Large intestine (tissue), 3 donors: Measurements from ENCODE around the gene MAML1. TPM values are rescaled to one million over a fixed set of nuclear protein-coding genes. Genes with fewer than 3 reads are reported as not detected.

Source experiments
- DNase-seq, 2 donors: peaks; one replicate each; pipeline versions ENCODE4 v3.0.0 to v3.0.0-alpha.2; 2013
- H3K27ac ChIP-seq: one replicate; pipeline ENCODE4 v1.5.1; 2013; ENCODE audit warnings: low read length
- H3K27me3 ChIP-seq: 2 replicates; pipeline ENCODE4 v1.6.1; 2013; ENCODE audit warnings: low read length; ENCODE audit not compliant: control insufficient read depth, insufficient read depth
- H3K36me3 ChIP-seq: 2 replicates; pipeline ENCODE4 v1.6.1; 2013; ENCODE audit warnings: low read length; ENCODE audit not compliant: control insufficient read depth, insufficient read depth
- H3K4me1 ChIP-seq: one replicate; pipeline ENCODE4 v1.6.1; 2013; ENCODE audit warnings: low read length; ENCODE audit not compliant: control insufficient read depth, insufficient read depth
- H3K4me3 ChIP-seq: one replicate; pipeline ENCODE4 v1.5.1; 2013; ENCODE audit warnings: low read length
- H3K9me3 ChIP-seq: one replicate; pipeline ENCODE4 v1.6.1; 2013; ENCODE audit warnings: mild to moderate bottlenecking, low read depth, low read length, moderate library complexity; ENCODE audit not compliant: control insufficient read depth
- WGBS: methylation state at CpG from one replicate; pipeline ENCODE4 v1.1.5; 2013; ENCODE audit warnings: low lambda C conversion rate; ENCODE audit not compliant: insufficient coverage; 5-methylcytosine and 5-hydroxymethylcytosine counted together
- polyA plus RNA-seq: library from polyadenylated mRNA; unstranded; fragments of 120-200 nt; gene quantifications from one replicate; pipeline ENCODE4 v1.2.1, GENCODE V29; 2013

Gene MAML1
- polyA plus RNA-seq, 1 donor, result 29.9 TPM

DNA sequence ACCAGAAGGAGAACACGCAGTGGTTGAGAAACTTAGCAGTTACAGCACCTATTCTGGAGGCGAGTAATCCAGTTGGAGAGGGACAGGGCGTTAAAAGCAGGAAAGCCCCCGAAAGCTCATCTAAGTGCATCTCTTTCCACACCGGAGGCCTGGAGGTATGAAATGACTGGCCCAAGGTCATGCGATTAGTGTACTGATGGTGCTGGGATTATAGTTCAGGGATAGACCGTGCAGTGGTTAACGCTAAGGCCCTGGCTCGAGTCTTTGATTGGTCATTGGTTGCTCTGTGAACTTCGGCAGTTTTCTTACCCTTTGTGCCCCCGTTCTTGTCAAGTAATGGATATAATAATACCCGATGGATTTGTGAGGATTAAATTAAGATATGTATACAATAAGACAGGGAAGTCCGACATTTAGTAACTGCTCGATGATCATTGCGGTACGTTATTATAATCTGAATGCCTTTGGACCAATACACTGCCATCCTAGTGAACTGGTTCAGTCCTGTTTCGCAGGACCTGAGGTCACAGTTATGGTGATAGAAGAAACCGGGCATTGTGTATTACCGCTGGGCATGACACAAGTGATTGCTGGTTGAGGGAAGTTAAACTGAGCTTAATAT, 32.9 kb upstream of the MAML1 start:
- peak; percentile 40 to 61 for DNase-seq
- H3K27me3 ChIP-seq, result no peaks in the 10 kb centered on the region
- H3K9me3 ChIP-seq, result no peaks in the 10 kb centered on the region
- H3K36me3 ChIP-seq, result peaks cover 16% of the 10 kb centered on the region
- peak overlapping the region; percentile 78 for H3K4me3 ChIP-seq
- H3K4me1 ChIP-seq, result peaks cover 20% of the 10 kb centered on the region
- 0% methylated on average over 1 of the region's 19 CpGs for WGBS
- H3K27ac ChIP-seq, result peak overlapping the region; percentile 92

DNA sequence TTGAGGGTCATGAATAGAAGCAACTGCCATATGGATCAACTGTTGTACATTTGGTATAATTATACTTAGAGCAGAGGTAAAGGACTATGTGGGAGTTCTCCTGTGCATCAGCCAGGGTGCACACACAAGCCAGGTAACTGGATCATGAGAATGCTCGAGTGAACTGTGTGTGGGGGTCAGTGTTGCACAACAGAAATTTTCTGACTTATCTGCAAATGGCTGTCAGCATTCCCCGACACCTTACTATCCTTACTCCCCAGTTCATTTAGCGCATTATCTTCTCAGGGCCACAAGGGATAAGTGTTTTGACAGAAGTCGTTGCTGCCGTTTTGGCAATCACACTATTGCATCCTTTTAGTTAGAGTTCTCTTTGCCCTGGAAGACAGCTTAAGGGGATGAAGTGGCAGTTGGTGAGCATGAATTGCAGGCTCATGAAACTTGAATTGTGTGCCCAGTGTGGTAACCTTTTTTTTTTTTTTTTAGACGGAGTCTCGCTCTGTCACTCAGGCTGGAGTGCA, 32.2 kb upstream of the MAML1 start:
- Histone ChIP-seq H3K36me3 (peaks cover 17% of the 10 kb centered on the region), H3K27me3 (no peaks in the 10 kb centered on the region), H3K27ac (peak overlapping the region; percentile 92), H3K9me3 (no peaks in the 10 kb centered on the region), H3K4me3 (peak overlapping the region; percentile 78), H3K4me1 (peaks cover 20% of the 10 kb centered on the region)
- no CpG with 5 or more reads among the region's 7 CpGs for WGBS
- DNase-seq, result peak; percentile 75 to 84

DNA sequence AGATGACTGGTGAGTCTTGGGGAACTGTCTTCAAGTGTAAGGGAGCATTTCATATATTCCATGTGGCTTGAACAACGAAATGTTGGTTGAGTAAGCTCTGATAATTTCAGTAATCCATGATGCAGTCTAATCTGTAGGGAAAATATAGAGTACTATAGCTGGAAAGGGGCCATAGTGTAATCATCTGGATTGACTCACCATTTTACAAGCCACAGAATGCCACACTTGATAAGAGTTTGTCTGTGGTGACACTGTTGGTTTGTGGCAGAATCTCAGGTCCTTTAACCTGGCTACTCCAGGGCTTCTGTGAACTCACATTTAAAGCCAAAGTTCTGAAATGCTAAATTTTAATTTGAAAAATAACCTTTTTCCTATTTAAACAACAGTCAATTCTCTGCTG, 16.3 kb upstream of the MAML1 start:
- Histone ChIP-seq H3K4me3 (no peak overlapping the region), H3K36me3 (peaks cover 73% of the 10 kb centered on the region), H3K27me3 (no peaks in the 10 kb centered on the region), H3K4me1 (no peaks in the 10 kb centered on the region), H3K9me3 (no peaks in the 10 kb centered on the region), H3K27ac (no peak overlapping the region)
- no peak for DNase-seq
- no CpG with 5 or more reads among the region's 1 CpG for WGBS

DNA sequence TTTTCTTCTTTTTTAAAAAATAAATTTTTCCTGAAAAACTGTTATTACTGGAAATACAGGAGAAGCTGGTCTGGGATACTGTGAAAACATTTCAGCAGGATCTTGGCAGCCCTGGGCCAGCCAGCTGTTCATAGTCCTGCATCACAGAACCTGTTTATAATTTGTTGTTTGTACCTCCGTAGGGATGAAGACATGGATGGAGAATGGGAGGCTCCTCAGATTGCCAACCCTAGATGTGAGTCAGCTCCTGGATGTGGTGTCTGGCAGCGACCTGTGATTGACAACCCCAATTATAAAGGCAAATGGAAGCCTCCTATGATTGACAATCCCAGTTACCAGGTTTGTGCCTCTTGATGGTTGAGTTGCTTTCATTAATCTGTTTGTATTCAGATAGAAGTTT, 12.4 kb upstream of the MAML1 start:
- H3K9me3 ChIP-seq, result no peaks in the 10 kb centered on the region
- no peaks in the 10 kb centered on the region for H3K27me3 ChIP-seq
- no peak overlapping the region for H3K27ac ChIP-seq
- H3K4me3 ChIP-seq, result no peak overlapping the region
- no CpG with 5 or more reads among the region's 2 CpGs for WGBS
- H3K4me1 ChIP-seq, result no peaks in the 10 kb centered on the region
- H3K36me3 ChIP-seq, result peaks cover 85% of the 10 kb centered on the region
- no peak for DNase-seq

DNA sequence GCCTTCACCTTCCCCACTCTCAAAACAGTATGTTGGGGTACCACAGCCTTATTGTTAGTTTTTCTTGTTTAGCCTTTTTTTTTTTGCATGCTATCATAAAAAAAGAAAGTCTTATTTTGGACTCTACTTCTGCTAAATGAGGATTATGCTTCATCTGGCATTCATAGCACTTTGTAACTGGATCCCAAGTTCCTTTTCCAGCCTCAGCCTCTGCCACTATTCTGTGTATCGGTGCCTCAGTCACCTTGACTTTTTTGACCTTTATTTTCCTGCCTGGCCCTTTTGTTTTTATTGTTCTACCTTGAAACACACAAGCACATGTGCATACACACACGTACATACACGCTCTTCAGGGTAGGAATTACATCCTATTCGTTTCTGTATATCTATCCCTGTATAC, 8.5 kb upstream of the MAML1 start:
- H3K36me3 ChIP-seq, result peaks cover 92% of the 10 kb centered on the region
- H3K27ac ChIP-seq, result no peak overlapping the region
- 100% methylated on average over 3 of the region's 4 CpGs for WGBS
- H3K9me3 ChIP-seq, result no peaks in the 10 kb centered on the region
- no peaks in the 10 kb centered on the region for H3K4me1 ChIP-seq
- no peak for DNase-seq
- no peaks in the 10 kb centered on the region for H3K27me3 ChIP-seq
- H3K4me3 ChIP-seq, result no peak overlapping the region

DNA sequence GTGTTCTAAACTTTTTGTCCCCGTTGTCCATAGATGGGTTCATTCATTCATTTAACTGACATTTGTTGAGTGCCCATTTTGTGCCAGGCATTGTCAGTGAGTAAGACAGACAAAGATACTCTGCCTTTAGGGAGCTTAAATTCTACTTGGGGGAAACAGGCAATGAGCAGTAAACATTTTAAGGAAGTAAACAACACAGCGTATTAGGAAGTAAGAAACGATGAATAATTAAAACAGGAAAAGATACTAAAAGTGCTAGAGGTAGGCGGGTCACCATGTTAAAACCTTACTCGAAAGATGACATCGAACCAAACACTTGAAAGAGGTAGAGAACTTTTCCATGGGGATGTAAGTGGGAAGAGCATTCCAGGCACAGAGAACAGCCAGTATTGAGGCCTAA, 5.5 kb upstream of the MAML1 start:
- Histone ChIP-seq H3K27me3 (no peaks in the 10 kb centered on the region), H3K27ac (no peak overlapping the region), H3K4me1 (no peaks in the 10 kb centered on the region), H3K9me3 (no peaks in the 10 kb centered on the region), H3K36me3 (peaks cover 79% of the 10 kb centered on the region), H3K4me3 (no peak overlapping the region)
- WGBS, result 98% methylated on average over 5 of the region's 6 CpGs
- DNase-seq, result no peak

DNA sequence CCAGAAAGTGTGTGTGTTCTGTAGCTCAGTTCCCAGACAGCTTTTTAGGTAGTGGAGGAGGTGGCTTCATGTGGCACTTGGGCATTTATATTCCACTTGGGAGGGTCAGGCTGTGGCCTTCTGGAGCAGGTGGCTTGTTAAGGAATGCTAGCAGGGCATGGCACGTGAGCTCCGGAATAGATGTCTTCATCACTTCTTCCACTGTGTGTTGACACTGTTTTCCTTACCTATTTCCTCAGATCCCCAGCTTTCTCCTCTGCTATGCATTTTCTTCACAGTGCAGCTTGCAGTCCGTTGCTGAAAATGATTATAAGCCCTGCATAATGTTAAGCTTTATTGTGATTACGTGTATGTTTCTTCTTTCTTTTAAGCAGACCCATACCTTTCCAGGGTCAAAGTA, 3.3 kb upstream of the MAML1 start:
- H3K4me1 ChIP-seq, result peaks cover 1% of the 10 kb centered on the region
- H3K36me3 ChIP-seq, result peaks cover 57% of the 10 kb centered on the region
- no CpG with 5 or more reads among the region's 4 CpGs for WGBS
- H3K27ac ChIP-seq, result no peak overlapping the region
- H3K9me3 ChIP-seq, result no peaks in the 10 kb centered on the region
- no peak for DNase-seq
- H3K27me3 ChIP-seq, result no peaks in the 10 kb centered on the region
- no peak overlapping the region for H3K4me3 ChIP-seq

DNA sequence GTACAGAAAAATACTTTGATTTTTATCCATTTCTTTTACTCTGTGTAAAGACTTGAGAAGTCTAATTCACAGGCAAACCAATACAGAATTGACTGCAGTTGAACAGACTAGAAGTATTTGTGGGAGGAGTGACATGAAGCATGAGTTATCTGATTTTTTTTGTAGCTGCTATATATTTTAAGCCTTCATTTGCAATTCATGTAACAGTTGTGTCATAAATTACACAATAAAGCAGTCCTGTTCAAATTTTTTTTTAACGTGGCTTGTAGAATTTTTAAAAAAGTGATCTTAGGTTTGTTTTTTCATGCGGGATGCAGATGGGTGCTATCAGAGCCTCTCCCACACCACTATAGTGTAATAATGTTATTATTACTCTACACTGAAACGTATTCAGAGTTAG, 2.9 kb upstream of the MAML1 start:
- DNase-seq, result no peak
- no CpG with 5 or more reads among the region's 3 CpGs for WGBS
- H3K27ac ChIP-seq, result no peak overlapping the region
- H3K36me3 ChIP-seq, result peaks cover 53% of the 10 kb centered on the region
- no peaks in the 10 kb centered on the region for H3K9me3 ChIP-seq
- no peaks in the 10 kb centered on the region for H3K27me3 ChIP-seq
- H3K4me3 ChIP-seq, result no peak overlapping the region
- H3K4me1 ChIP-seq, result peaks cover 5% of the 10 kb centered on the region

DNA sequence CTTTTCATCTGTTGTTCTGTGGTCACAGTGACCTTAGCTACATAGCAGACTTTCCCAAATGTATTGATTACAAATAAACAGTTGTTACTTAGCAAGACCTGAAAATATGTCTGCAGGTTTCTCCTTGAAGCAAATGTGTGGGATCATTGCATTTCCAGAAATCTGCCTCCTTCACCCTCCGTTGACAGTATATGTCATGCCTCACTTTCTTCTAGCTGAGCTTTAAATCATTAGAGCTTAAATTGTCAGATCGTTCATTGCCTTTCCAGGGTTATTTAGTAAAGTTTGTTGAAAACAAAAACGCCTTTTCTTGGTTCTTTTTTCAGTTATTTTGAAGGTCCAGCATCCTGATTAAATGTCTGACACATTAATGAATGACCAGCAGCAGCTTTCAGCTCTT, 2.3 kb upstream of the MAML1 start:
- 67% methylated on average over 2 of the region's 3 CpGs for WGBS
- Histone ChIP-seq H3K9me3 (no peaks in the 10 kb centered on the region), H3K27ac (no peak overlapping the region), H3K4me1 (peaks cover 7% of the 10 kb centered on the region), H3K27me3 (no peaks in the 10 kb centered on the region), H3K36me3 (peaks cover 47% of the 10 kb centered on the region), H3K4me3 (no peak overlapping the region)
- no peak for DNase-seq

DNA sequence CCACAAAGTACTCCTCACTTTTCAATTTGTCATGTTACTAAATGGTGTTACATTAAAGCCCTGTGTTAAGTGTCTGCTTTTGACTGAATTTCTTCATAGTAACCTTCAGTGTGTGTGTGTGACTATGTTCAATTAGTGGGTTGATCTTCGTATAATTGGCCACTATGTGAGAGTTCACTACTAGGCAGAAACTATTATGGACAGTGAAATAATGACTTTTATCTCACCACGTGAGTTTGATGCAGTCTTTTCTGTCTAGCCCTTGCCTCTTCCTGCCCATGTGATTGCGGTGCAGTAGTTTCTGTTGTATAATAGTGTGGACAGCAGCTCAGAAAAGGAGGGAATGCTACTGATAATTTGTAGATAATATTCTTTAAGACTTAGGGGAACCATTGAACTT, 1.8 kb upstream of the MAML1 start:
- no peak overlapping the region for H3K27ac ChIP-seq
- peaks cover 7% of the 10 kb centered on the region for H3K4me1 ChIP-seq
- H3K27me3 ChIP-seq, result no peaks in the 10 kb centered on the region
- WGBS, result no CpG with 5 or more reads among the region's 3 CpGs
- no peak for DNase-seq
- no peak overlapping the region for H3K4me3 ChIP-seq
- H3K9me3 ChIP-seq, result no peaks in the 10 kb centered on the region
- peaks cover 42% of the 10 kb centered on the region for H3K36me3 ChIP-seq

DNA sequence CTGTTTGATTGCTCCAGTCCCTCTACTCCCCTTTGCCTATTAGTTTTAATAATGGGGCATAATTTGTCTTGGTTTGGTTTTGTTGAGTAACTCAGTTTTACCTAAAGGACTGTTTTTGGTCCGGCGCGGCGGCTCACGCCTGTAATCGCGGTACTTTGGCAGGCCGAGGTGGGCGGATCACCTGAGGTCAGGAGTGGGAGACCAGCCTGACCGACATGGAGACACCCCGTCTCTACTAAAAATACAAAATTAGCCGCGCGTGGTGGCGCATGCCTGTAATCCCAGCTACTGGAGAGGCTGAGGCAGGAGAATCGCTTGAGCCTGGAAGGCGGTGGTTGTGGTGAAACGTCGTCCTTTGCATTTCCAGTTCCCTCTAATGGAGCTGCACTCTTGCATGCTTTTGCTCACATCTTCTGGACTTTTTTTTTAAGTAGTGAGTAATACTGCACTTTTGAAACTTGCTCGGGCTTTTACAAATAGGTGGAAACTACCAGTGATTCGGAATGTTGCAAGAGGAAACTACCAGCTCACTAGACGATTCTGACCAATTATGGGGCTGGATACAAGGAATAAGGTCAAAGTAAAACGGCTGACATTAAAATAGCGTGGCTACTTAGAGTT, 721 bp upstream of the MAML1 start:
- Histone ChIP-seq H3K4me1 (peaks cover 7% of the 10 kb centered on the region), H3K27me3 (no peaks in the 10 kb centered on the region), H3K9me3 (no peaks in the 10 kb centered on the region), H3K4me3 (peak overlapping the region; percentile 28), H3K27ac (peak overlapping the region; percentile 60), H3K36me3 (peaks cover 32% of the 10 kb centered on the region)
- 7% methylated on average over 3 of the region's 24 CpGs for WGBS
- no peak for DNase-seq
